Lower lobe of right lung (tissue), 2 donors: ENCODE measurements around the gene SAP30L. TPM values are rescaled to one million over a fixed set of nuclear protein-coding genes. Genes with fewer than 3 reads are reported as not detected.

Source experiments
- ATAC-seq, 2 donors: fragments of 200-7000 bp; cut with Tn5 transposase; one replicate each; pipeline ENCODE4 v1.9.1; 2020 to 2022; ENCODE audit warnings: mild to moderate bottlenecking in 2 of 2, moderate library complexity in 2 of 2
- DNase-seq: peaks from one replicate; pipeline ENCODE4 v3.0.0-alpha.2; 2020
- H3K27ac ChIP-seq: fragments of 200-600 bp; one replicate; pipeline ENCODE4 v1.8.0; 2022
- H3K27me3 ChIP-seq: fragments of 200-600 bp; one replicate; pipeline ENCODE4 v1.8.0; 2022; ENCODE audit warnings: low read depth
- H3K36me3 ChIP-seq: fragments of 200-600 bp; one replicate; pipeline ENCODE4 v1.8.0; 2022; ENCODE audit warnings: mild to moderate bottlenecking
- H3K4me1 ChIP-seq: fragments of 200-600 bp; one replicate; pipeline ENCODE4 v1.8.0; 2022
- H3K4me3 ChIP-seq: fragments of 200-600 bp; one replicate; pipeline ENCODE4 v1.8.0; 2022; ENCODE audit warnings: mild to moderate bottlenecking
- H3K9me3 ChIP-seq: fragments of 200-600 bp; one replicate; pipeline ENCODE4 v1.8.0; 2022
- CTCF ChIP-seq: fragments of 200-600 bp; IDR thresholded peaks from one replicate; pipeline ENCODE4 v1.8.0; 2022; ENCODE audit warnings: antibody characterized with exemption, mild to moderate bottlenecking
- intact Hi-C: fragments of 100-400 bp; cut with DNase I; formaldehyde crosslinking; loops from one replicate; pipeline ENCODE4 v1.11.0; 2022
- total RNA-seq: library from RNA; stranded (reverse); fragmentation: NEBNext Ultra II Directional; extraction: Animal tissue kit (Norgen Biotek cat#: 25700); gene quantifications from one replicate; pipeline ENCODE4 v1.2.1, GENCODE V29; 2021
- donor health status: DM: no; HTN: yes; CAD: no; lungs with severe emphysema.

The SAP30L gene
- total RNA-seq, 1 donor from 2014 or later, result 43.2 TPM

- peaks cover 97% of the 10 kb centered on the region for H3K27me3 ChIP-seq
- no peaks in the 10 kb centered on the region for H3K36me3 ChIP-seq
- TF ChIP-seq CTCF, result no peak
- no peak overlapping the region for H3K4me3 ChIP-seq
- intact Hi-C loops, result no loop called here
- H3K27ac ChIP-seq, result no peak overlapping the region
- H3K4me1 ChIP-seq, result peaks cover 6% of the 10 kb centered on the region
- ATAC-seq (no peak), DNase-seq (no peak)
- H3K9me3 ChIP-seq, result no peaks in the 10 kb centered on the region
Observed at GRCh38 chr5:154485850-154486426, 40.1 kb downstream of the SAP30L start.

- intact Hi-C loops, result no loop called here
- H3K27me3 ChIP-seq, result peaks cover 92% of the 10 kb centered on the region
- H3K36me3 ChIP-seq, result no peaks in the 10 kb centered on the region
- H3K9me3 ChIP-seq, result no peaks in the 10 kb centered on the region
- no peak for TF ChIP-seq CTCF
- no peak overlapping the region for H3K4me3 ChIP-seq
- H3K4me1 ChIP-seq, result peaks cover 6% of the 10 kb centered on the region
- DNase-seq (no peak), ATAC-seq (peak; percentile 45 to 66)
- no peak overlapping the region for H3K27ac ChIP-seq
Observed at GRCh38 chr5:154486427-154486866, 40.6 kb downstream of the SAP30L start.

GRCh38 chr5:154487541-154487940 lies 41.7 kb downstream of the SAP30L start:
- DNase-seq (no peak), ATAC-seq (no peak)
- peaks cover 90% of the 10 kb centered on the region for H3K27me3 ChIP-seq
- no peak overlapping the region for H3K4me3 ChIP-seq
- peaks cover 4% of the 10 kb centered on the region for H3K4me1 ChIP-seq
- H3K36me3 ChIP-seq, result no peaks in the 10 kb centered on the region
- intact Hi-C loops, result no loop called here
- H3K27ac ChIP-seq, result no peak overlapping the region
- no peak for TF ChIP-seq CTCF
- no peaks in the 10 kb centered on the region for H3K9me3 ChIP-seq

GRCh38 chr5:154491941-154492340 lies 46.1 kb downstream of the SAP30L start:
- ATAC-seq (no peak), DNase-seq (no peak)
- peaks cover 84% of the 10 kb centered on the region for H3K27me3 ChIP-seq
- intact Hi-C loops, result no loop called here
- H3K9me3 ChIP-seq, result no peaks in the 10 kb centered on the region
- no peak overlapping the region for H3K27ac ChIP-seq
- no peak overlapping the region for H3K4me3 ChIP-seq
- H3K4me1 ChIP-seq, result no peaks in the 10 kb centered on the region
- H3K36me3 ChIP-seq, result no peaks in the 10 kb centered on the region
- no peak for TF ChIP-seq CTCF

- ATAC-seq (no peak), DNase-seq (no peak)
- H3K4me1 ChIP-seq, result no peaks in the 10 kb centered on the region
- no peaks in the 10 kb centered on the region for H3K36me3 ChIP-seq
- TF ChIP-seq CTCF, result no peak
- H3K9me3 ChIP-seq, result no peaks in the 10 kb centered on the region
- peaks cover 74% of the 10 kb centered on the region for H3K27me3 ChIP-seq
- H3K27ac ChIP-seq, result no peak overlapping the region
- no peak overlapping the region for H3K4me3 ChIP-seq
- intact Hi-C loops, result no loop called here
Observed at GRCh38 chr5:154493274-154493673, 47.5 kb downstream of the SAP30L start.
